IMR-90 (cell line): ENCODE measurements around the gene STON2. TPM values are rescaled to one million over a fixed set of nuclear protein-coding genes. Genes with fewer than 3 reads are reported as not detected.

Experiments used
- ATAC-seq: fragments of 200-7000 bp; cut with Tn5 transposase; 2 replicates; pipeline ENCODE4 v1.9.1; 2020; ENCODE audit warnings: low read depth, mild to moderate bottlenecking, moderate library complexity
- BruUV-seq: library from RNA; stranded (reverse); fragments of 400-500 nt; replicated peaks from 2 replicates; lab custom pipeline; 2021; lab: Mats Ljungman, UMichigan
- CTCF ChIA-PET: fragments of 300-600 bp; formaldehyde crosslinking; extraction: SDS; loops from one replicate; lab custom pipeline; 2021; ENCODE audit warnings: antibody characterized with exemption; lab: Yijun Ruan, JAX
- POLR2A ChIA-PET: fragments of 300-600 bp; sonication (Branson Sonifier 250); formaldehyde crosslinking; loops from one replicate; lab custom pipeline; 2022; ENCODE audit warnings: antibody characterized with exemption; ENCODE audit not compliant: unreplicated experiment; lab: Charles Lee
- DNase-seq: peaks from one replicate; pipeline ENCODE4 v3.0.0; 2013
- H2AFZ ChIP-seq: replicated peaks from 2 replicates; pipeline ENCODE3; 2013; ENCODE audit warnings: low read length, mild to moderate bottlenecking; ENCODE audit not compliant: poor library complexity
- H2AK5ac ChIP-seq: 2 replicates; pipeline ENCODE4 v1.6.1; 2013; ENCODE audit warnings: low read depth, low read length, inconsistent platforms
- H2AK9ac ChIP-seq: replicated peaks from 2 replicates; pipeline ENCODE3; 2013; ENCODE audit warnings: mild to moderate bottlenecking, low read depth, low read length, moderate library complexity; ENCODE audit not compliant: poor library complexity
- H2BK120ac ChIP-seq: 2 replicates; pipeline ENCODE4 v1.6.1; 2013; ENCODE audit warnings: low read depth, low read length, inconsistent platforms
- H2BK15ac ChIP-seq: 3 replicates; pipeline ENCODE4 v1.6.1; 2013; ENCODE audit warnings: low read depth, low read length, inconsistent platforms
- H2BK20ac ChIP-seq: 2 replicates; pipeline ENCODE4 v1.6.1; 2013; ENCODE audit warnings: low read depth, mild to moderate bottlenecking, inconsistent platforms, low read length, moderate library complexity
- H2BK5ac ChIP-seq: 2 replicates; pipeline ENCODE4 v1.6.1; 2013; ENCODE audit warnings: mild to moderate bottlenecking, low read depth, low read length, inconsistent platforms; ENCODE audit not compliant: poor library complexity, severe bottlenecking
- H3K14ac ChIP-seq: replicated peaks from 2 replicates; pipeline ENCODE4 v1.6.1; 2013; ENCODE audit warnings: low read depth, low read length, inconsistent platforms
- H3K18ac ChIP-seq: 2 replicates; pipeline ENCODE4 v1.6.1; 2013; ENCODE audit warnings: low read depth, low read length, control low read depth
- H3K23ac ChIP-seq: 2 replicates; pipeline ENCODE4 v1.6.1; 2013; ENCODE audit warnings: low read depth, low read length, inconsistent platforms
- H3K27ac ChIP-seq: 2 replicates; pipeline ENCODE4 v1.5.1; 2013; ENCODE audit warnings: mild to moderate bottlenecking, control low read depth, low read length; ENCODE audit not compliant: insufficient read depth
- H3K27me3 ChIP-seq: 2 replicates; pipeline ENCODE4 v1.6.1; 2013; ENCODE audit warnings: low read length; ENCODE audit not compliant: control insufficient read depth, insufficient read depth
- H3K36me3 ChIP-seq: 2 replicates; pipeline ENCODE4 v1.6.1; 2013; ENCODE audit warnings: low read length, mixed read lengths; ENCODE audit not compliant: control insufficient read depth, insufficient read depth
- H3K4ac ChIP-seq: 2 replicates; pipeline ENCODE4 v1.6.1; 2013; ENCODE audit warnings: low read depth, low read length, inconsistent platforms
- H3K4me1 ChIP-seq: 2 replicates; pipeline ENCODE4 v1.6.1; 2013; ENCODE audit warnings: low read length, mixed read lengths; ENCODE audit not compliant: control insufficient read depth, insufficient read depth
- H3K4me2 ChIP-seq: 2 replicates; pipeline ENCODE4 v1.6.1; 2013; ENCODE audit warnings: low read depth, mild to moderate bottlenecking, control low read depth, low read length, moderate library complexity
- H3K4me3 ChIP-seq: 2 replicates; pipeline ENCODE4 v1.5.1; 2013; ENCODE audit warnings: low read depth, mild to moderate bottlenecking, control low read depth, low read length, moderate library complexity; ENCODE audit not compliant: insufficient read depth
- H3K56ac ChIP-seq: 2 replicates; pipeline ENCODE4 v1.6.1; 2013; ENCODE audit warnings: low read length, inconsistent platforms; ENCODE audit not compliant: insufficient read depth; ENCODE audit errors: extremely low read depth
- H3K79me1 ChIP-seq, 2 experiments: 2 replicates each; pipeline ENCODE4 v1.6.1; 2013; ENCODE audit warnings: low read length in 2 of 2, inconsistent platforms in 1 of 2, low read depth in 1 of 2
- H3K9ac ChIP-seq: 2 replicates; pipeline ENCODE4 v1.6.1; 2013; ENCODE audit warnings: low read depth, low read length, control low read depth
- H3K9me1 ChIP-seq: 2 replicates; pipeline ENCODE4 v1.6.1; 2013; ENCODE audit warnings: low read length, inconsistent platforms; ENCODE audit not compliant: insufficient read depth
- H3K9me3 ChIP-seq: 2 replicates; pipeline ENCODE4 v1.6.1; 2013; ENCODE audit warnings: low read length; ENCODE audit not compliant: control insufficient read depth, insufficient read depth
- H4K20me1 ChIP-seq: 2 replicates; pipeline ENCODE4 v1.6.1; 2013; ENCODE audit warnings: low read length, inconsistent platforms; ENCODE audit not compliant: insufficient read depth
- H4K5ac ChIP-seq: 2 replicates; pipeline ENCODE4 v1.6.1; 2013; ENCODE audit warnings: mild to moderate bottlenecking, low read depth, low read length, control low read depth
- H4K8ac ChIP-seq, 2 experiments: 2 replicates each; pipeline ENCODE4 v1.6.1; 2013; ENCODE audit warnings: low read depth in 2 of 2, low read length in 2 of 2, control low read depth in 1 of 2, inconsistent platforms in 1 of 2
- H4K91ac ChIP-seq: 2 replicates; pipeline ENCODE4 v1.6.1; 2013; ENCODE audit warnings: low read depth, low read length, inconsistent platforms; ENCODE audit not compliant: insufficient read depth
- BHLHE40 ChIP-seq: fragments of 150-350 bp; IDR thresholded peaks from 2 replicates; pipeline ENCODE4 v1.6.1; 2016; ENCODE audit warnings: mild to moderate bottlenecking, low read depth, low read length
- CEBPB ChIP-seq: IDR thresholded peaks from 2 replicates; pipeline ENCODE4 v1.6.1; 2012; ENCODE audit warnings: low read depth, low read length, improper control_type of control experiment
- CHD1 ChIP-seq: IDR thresholded peaks from 2 replicates; pipeline ENCODE4 v1.6.1; 2012; ENCODE audit warnings: low read depth, low read length, improper control_type of control experiment
- FOS ChIP-seq: fragments of 150-350 bp; IDR thresholded peaks from 2 replicates; pipeline ENCODE4 v1.6.1; 2016; ENCODE audit warnings: low read depth, low read length
- MAFK ChIP-seq: IDR thresholded peaks from 2 replicates; pipeline ENCODE4 v1.6.1; 2012; ENCODE audit warnings: low read depth, low read length, improper control_type of control experiment
- MAZ ChIP-seq: IDR thresholded peaks from 2 replicates; pipeline ENCODE4 v1.6.1; 2012; ENCODE audit warnings: low read depth, mild to moderate bottlenecking, low read length, improper control_type of control experiment, moderate library complexity, borderline replicate concordance
- NFE2L2 ChIP-seq: fragments of 150-350 bp; IDR thresholded peaks from 2 replicates; pipeline ENCODE4 v1.6.1; 2016; ENCODE audit warnings: low read depth, mild to moderate bottlenecking, low read length
- RCOR1 ChIP-seq: IDR thresholded peaks from 2 replicates; pipeline ENCODE4 v1.6.1; 2012; ENCODE audit warnings: mild to moderate bottlenecking, low read length, improper control_type of control experiment; ENCODE audit not compliant: insufficient replicate concordance
- RFX5 ChIP-seq: IDR thresholded peaks from 2 replicates; pipeline ENCODE4 v1.8.0; 2012; ENCODE audit warnings: low read depth, mild to moderate bottlenecking, low read length, moderate library complexity
- SMC3 ChIP-seq: fragments of 150-350 bp; IDR thresholded peaks from 2 replicates; pipeline ENCODE4 v1.6.1; 2016; ENCODE audit warnings: low read depth, mild to moderate bottlenecking, antibody characterized with exemption, low read length, moderate library complexity
- WGBS, 2 experiments: methylation state at CpG; one replicate each; pipeline versions ENCODE4 v1.1.5 to v1.1.7; 2013; ENCODE audit warnings: missing lambda C conversion rate in 2 of 2; ENCODE audit not compliant: insufficient read length in 1 of 2; ENCODE audit errors: extremely low coverage in 2 of 2; 5-methylcytosine and 5-hydroxymethylcytosine counted together
- dilution Hi-C: fragments of 300-500 bp; cut with HindIII; formaldehyde crosslinking; loops from one replicate; pipeline ENCODE4 v1.14.3; 2018; ENCODE audit warnings: low sequenced_read_pairs; ENCODE audit not compliant: unreplicated experiment
- in situ Hi-C: fragments of 300-500 bp; cut with MboI; formaldehyde crosslinking; loops from 3 replicates; pipeline ENCODE4 v1.14.3; 2019; ENCODE audit warnings: low sequenced_read_pairs, inconsistent platforms, mixed read lengths
- intact Hi-C: fragments of 100-400 bp; cut with micrococcal nuclease; formaldehyde crosslinking; loops from 2 replicates; pipeline ENCODE4 v1.10.0; 2022
- polyA plus RNA-seq, 3 experiments: library from polyadenylated mRNA; depleted of rRNA; stranded (reverse); fragments of >200 nt; gene quantifications; 2 replicates each; pipeline ENCODE4 v1.2.3, GENCODE V29; 2012; ENCODE audit warnings: low replicate concordance in 1 of 3
- total RNA-seq: library from RNA; depleted of rRNA; stranded (reverse); fragments of >200 nt; gene quantifications from 2 replicates; pipeline ENCODE4 v1.2.3, GENCODE V29; 2012
- TF ChIP-seq, protein P1 (sequence below): conservative IDR thresholded peaks from 2 replicates; pipeline ENCODE4 v1.5.1; 2012; ENCODE audit warnings: mild to moderate bottlenecking, low read depth, low read length, improper control_type of control experiment
- TF ChIP-seq, protein P2 (sequence below): fragments of 150-350 bp; IDR thresholded peaks from 2 replicates; pipeline ENCODE4 v1.6.1; 2016; ENCODE audit warnings: low read depth, mild to moderate bottlenecking, low read length, moderate library complexity, borderline replicate concordance

STON2 gene
- total and polyA plus RNA-seq, 2 of the 4 experiments (the other 2 are of a cell fraction), result not detected

DNA sequence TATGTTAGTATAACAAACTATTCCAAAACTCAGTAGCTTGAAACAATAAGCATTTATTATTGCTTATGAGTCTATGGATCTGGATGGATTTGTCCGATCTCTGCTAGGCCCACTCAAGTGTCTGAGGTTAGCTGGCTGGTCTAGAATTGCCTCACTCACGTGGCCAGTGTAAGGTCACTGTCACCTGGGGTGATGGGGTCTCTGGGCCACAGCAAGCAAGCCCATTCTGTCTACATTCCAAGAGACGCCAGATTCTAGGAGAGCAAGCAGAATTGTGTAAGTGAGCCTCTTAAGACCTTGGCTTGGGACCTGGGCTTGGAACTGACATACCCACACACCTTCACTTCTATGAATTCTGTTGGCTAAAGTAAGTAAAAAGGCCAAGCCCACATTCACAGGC, 80.2 kb downstream of the STON2 start:
- H2BK15ac ChIP-seq, result no peak overlapping the region
- no peaks in the 10 kb centered on the region for H4K20me1 ChIP-seq
- H3K4ac ChIP-seq, result no peak overlapping the region
- H2AK5ac ChIP-seq, result no peak overlapping the region
- no peak overlapping the region for H4K91ac ChIP-seq
- no peak overlapping the region for H2BK5ac ChIP-seq
- H3K36me3 ChIP-seq, result no peaks in the 10 kb centered on the region
- H3K4me2 ChIP-seq, result no peak overlapping the region
- BruUV-seq, result no TSS peak
- H4K8ac ChIP-seq, result no peak overlapping the region
- no peak for ATAC-seq
- no peak overlapping the region for H3K4me3 ChIP-seq
- no peak overlapping the region for H3K14ac ChIP-seq
- H3K27me3 ChIP-seq, result no peaks in the 10 kb centered on the region
- no peak overlapping the region for H3K23ac ChIP-seq
- no peak for DNase-seq
- no peaks in the 10 kb centered on the region for H3K9me3 ChIP-seq
- intact Hi-C loops, result no loop called here
- in situ Hi-C loops, result no loop called here
- no peak overlapping the region for H3K9ac ChIP-seq
- H3K9me1 ChIP-seq, result no peaks in the 10 kb centered on the region
- TF ChIP-seq, protein P1, sequence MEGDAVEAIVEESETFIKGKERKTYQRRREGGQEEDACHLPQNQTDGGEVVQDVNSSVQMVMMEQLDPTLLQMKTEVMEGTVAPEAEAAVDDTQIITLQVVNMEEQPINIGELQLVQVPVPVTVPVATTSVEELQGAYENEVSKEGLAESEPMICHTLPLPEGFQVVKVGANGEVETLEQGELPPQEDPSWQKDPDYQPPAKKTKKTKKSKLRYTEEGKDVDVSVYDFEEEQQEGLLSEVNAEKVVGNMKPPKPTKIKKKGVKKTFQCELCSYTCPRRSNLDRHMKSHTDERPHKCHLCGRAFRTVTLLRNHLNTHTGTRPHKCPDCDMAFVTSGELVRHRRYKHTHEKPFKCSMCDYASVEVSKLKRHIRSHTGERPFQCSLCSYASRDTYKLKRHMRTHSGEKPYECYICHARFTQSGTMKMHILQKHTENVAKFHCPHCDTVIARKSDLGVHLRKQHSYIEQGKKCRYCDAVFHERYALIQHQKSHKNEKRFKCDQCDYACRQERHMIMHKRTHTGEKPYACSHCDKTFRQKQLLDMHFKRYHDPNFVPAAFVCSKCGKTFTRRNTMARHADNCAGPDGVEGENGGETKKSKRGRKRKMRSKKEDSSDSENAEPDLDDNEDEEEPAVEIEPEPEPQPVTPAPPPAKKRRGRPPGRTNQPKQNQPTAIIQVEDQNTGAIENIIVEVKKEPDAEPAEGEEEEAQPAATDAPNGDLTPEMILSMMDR, result no peak
- TF ChIP-seq, protein P2, sequence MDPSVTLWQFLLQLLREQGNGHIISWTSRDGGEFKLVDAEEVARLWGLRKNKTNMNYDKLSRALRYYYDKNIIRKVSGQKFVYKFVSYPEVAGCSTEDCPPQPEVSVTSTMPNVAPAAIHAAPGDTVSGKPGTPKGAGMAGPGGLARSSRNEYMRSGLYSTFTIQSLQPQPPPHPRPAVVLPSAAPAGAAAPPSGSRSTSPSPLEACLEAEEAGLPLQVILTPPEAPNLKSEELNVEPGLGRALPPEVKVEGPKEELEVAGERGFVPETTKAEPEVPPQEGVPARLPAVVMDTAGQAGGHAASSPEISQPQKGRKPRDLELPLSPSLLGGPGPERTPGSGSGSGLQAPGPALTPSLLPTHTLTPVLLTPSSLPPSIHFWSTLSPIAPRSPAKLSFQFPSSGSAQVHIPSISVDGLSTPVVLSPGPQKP, result no peak
- no peak for TF ChIP-seq MAFK
- no peak for TF ChIP-seq RCOR1
- no peak for TF ChIP-seq FOS
- TF ChIP-seq NFE2L2, result no peak
- TF ChIP-seq BHLHE40, result no peak
- TF ChIP-seq RFX5, result no peak
- no peak for TF ChIP-seq SMC3
- TF ChIP-seq CEBPB, result no peak
- TF ChIP-seq MAZ, result no peak
- no peak for TF ChIP-seq CHD1
- no peak overlapping the region for H2BK120ac ChIP-seq
- POLR2A ChIA-PET, result no interaction called here
- no peak overlapping the region for H3K18ac ChIP-seq
- no peaks in the 10 kb centered on the region for H3K79me1 ChIP-seq
- no peak overlapping the region for H4K5ac ChIP-seq
- H2AK9ac ChIP-seq, result no peak overlapping the region
- H3K56ac ChIP-seq, result no peak overlapping the region
- no peaks in the 10 kb centered on the region for H3K4me1 ChIP-seq
- no peak overlapping the region for H3K27ac ChIP-seq
- CTCF ChIA-PET, result interaction anchor here (0.5 kb wide), 1 partner anchor 137 kb away, joined by 7 read pairs; no protein-coding TSS in a partner anchor
- no peak overlapping the region for H2BK20ac ChIP-seq
- no peak overlapping the region for H2AFZ ChIP-seq
- WGBS, 2 experiments, result no CpG with 5 or more reads among the region's 3 CpGs
- dilution Hi-C loops, result no loop called here
